Right cardiac atrium (tissue), 5 donors: Measurements from ENCODE around the gene PLCH2. TPM values are rescaled to one million over a fixed set of nuclear protein-coding genes. Genes with fewer than 3 reads are reported as not detected.

Experiments used
- ATAC-seq, 2 donors: fragments of 200-7000 bp; cut with Tn5 transposase; one replicate each; pipeline versions ENCODE4 v1.8.0 to v1.9.1; 2020; ENCODE audit warnings: moderate library complexity in 2 of 2, mild to moderate bottlenecking in 1 of 2
- DNase-seq, 3 donors: peaks; one replicate each; pipeline ENCODE4 v3.0.0-alpha.2; 2020
- H3K27ac ChIP-seq: one replicate; pipeline ENCODE4 v1.5.1; 2013; ENCODE audit warnings: mild to moderate bottlenecking, low read length, control low read depth, moderate library complexity
- H3K27me3 ChIP-seq: one replicate; pipeline ENCODE4 v1.6.1; 2013; ENCODE audit not compliant: control insufficient read depth, insufficient read depth
- H3K4me1 ChIP-seq: one replicate; pipeline ENCODE4 v1.6.1; 2013; ENCODE audit warnings: low read length; ENCODE audit not compliant: control insufficient read depth, insufficient read depth
- H3K4me3 ChIP-seq: one replicate; pipeline ENCODE4 v1.5.1; 2013; ENCODE audit warnings: low read length, control low read depth
- H3K9me3 ChIP-seq: one replicate; pipeline ENCODE4 v1.6.1; 2013; ENCODE audit warnings: low read length; ENCODE audit not compliant: control insufficient read depth
- WGBS: extraction: QIAGEN DNeasy Blood & Tissue Kit; methylation state at CpG from one replicate; pipeline ENCODE4 v1.1.7; 2013; 5-methylcytosine and 5-hydroxymethylcytosine counted together
- intact Hi-C, 4 donors: fragments of 100-400 bp; cut with DNase I; formaldehyde crosslinking; loops; one replicate each; pipeline versions ENCODE4 v1.11.0 to v1.14.0; 2022 to 2023
- polyA plus RNA-seq: library from polyadenylated mRNA; stranded (reverse); fragments of 200-250 nt; gene quantifications from one replicate; pipeline ENCODE4 v1.2.3, GENCODE V29; 2013
- total RNA-seq, 4 donors: library from RNA; stranded (reverse); fragmentation: NEBNext Ultra II Directional; extraction: Animal tissue kit (Norgen Biotek cat#: 25700); gene quantifications; one replicate each; pipeline ENCODE4 v1.2.1, GENCODE V29; 2021
- donor health status: healthy with polysubstance abuse.
- donor health status: DM: no; HTN: yes; CAD: no.
- donor health status: DM: no; HTN: no; CAD: no.
- donor health status: DM: no; HTN: yes; CAD: no; lungs with severe emphysema.
- donor health status: DM: yes; HTN: yes; CAD: no.

The PLCH2 gene
- total and polyA plus RNA-seq, 5 donors: 0.08 to 0.64 (median 0.12) TPM; not detected in 1

DNA sequence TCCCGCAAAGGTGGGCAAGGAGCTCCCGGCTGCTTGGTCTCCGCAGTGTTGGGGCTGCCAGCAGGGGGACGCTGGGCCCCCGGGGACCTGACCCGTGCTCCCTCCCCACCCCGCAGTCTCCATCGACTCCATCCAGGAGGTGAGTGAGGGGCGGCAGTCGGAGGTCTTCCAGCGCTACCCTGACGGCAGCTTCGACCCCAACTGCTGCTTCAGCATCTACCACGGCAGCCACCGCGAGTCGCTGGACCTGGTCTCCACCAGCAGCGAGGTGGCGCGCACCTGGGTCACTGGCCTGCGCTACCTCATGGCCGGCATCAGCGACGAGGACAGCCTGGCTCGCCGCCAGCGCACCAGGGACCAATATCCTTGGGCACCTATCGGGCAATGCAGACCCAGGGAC is 3.5 kb downstream of the PLCH2 start:
- Histone ChIP-seq H3K27me3 (no peaks in the 10 kb centered on the region), H3K4me3 (no peak overlapping the region), H3K9me3 (no peaks in the 10 kb centered on the region), H3K27ac (no peak overlapping the region), H3K4me1 (no peaks in the 10 kb centered on the region)
- intact Hi-C loops: no loop called here
- DNase-seq (no peak), ATAC-seq (no peak)
- 85% methylated on average over 28 of the region's 28 CpGs for WGBS

DNA sequence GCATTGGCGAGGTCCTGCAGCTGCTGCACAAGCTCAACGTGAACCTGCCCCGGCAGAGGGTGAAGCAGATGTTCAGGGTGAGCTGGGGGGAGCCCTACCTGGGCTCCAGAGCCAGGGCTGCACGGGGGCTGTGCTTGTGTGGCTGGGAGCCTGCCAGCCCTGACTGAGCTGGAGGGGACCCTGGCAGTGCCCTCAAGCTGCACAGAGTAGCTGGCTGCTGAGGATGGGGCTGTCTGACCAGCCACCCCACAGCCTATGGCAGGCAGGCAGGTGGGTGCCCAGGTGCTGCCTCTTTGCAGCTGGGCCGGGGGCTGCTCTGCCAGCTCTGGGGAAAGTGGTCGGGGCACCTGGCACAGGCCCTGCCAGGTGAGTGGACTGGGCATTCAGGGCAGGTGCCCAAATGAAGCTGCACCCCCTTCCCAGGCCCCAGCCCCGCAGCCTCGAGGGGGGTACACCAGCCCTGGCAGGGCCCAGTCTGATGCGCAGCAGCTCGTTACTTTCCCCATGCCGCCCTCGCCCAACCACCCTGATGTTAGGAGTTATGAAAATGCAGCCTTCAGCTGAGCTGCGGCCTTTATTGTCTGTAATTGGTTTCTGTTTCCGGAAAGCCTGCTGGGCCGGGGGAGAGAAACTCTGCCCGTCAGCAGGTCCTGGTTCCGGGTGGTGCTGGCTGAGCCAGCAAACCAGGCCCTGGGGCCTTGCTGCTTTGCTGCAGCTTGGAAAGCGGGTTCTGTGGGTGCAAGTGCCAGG is 4.3 kb downstream of the PLCH2 start:
- Histone ChIP-seq H3K4me3 (no peak overlapping the region), H3K27ac (no peak overlapping the region), H3K4me1 (no peaks in the 10 kb centered on the region), H3K9me3 (no peaks in the 10 kb centered on the region), H3K27me3 (no peaks in the 10 kb centered on the region)
- intact Hi-C loops: no loop called here
- DNase-seq: no peak
- 82% methylated on average over 18 of the region's 18 CpGs for WGBS
- ATAC-seq: no peak

DNA sequence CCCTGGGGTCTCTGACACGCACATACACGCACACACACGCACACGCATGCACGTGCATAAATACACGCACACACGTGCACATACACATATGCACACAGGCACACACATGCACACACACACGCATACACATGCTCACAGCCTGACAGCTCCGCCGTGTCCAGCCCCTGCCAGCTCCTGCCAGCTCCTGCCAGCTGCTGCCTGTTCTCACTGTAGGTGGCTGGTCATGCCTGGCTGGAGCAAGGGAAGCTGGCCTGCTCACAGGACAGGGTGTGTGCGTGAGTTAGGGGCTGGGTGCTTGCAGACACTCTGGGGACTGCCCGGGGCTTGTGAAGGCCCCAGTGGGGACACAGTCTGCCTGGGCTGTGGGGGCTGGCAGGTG is 4.9 kb downstream of the PLCH2 start:
- WGBS: 87% methylated on average over 12 of the region's 12 CpGs
- Histone ChIP-seq H3K27ac (no peak overlapping the region), H3K4me3 (no peak overlapping the region), H3K9me3 (no peaks in the 10 kb centered on the region), H3K4me1 (no peaks in the 10 kb centered on the region), H3K27me3 (no peaks in the 10 kb centered on the region)
- intact Hi-C loops: no loop called here
- DNase-seq (no peak), ATAC-seq (no peak)

DNA sequence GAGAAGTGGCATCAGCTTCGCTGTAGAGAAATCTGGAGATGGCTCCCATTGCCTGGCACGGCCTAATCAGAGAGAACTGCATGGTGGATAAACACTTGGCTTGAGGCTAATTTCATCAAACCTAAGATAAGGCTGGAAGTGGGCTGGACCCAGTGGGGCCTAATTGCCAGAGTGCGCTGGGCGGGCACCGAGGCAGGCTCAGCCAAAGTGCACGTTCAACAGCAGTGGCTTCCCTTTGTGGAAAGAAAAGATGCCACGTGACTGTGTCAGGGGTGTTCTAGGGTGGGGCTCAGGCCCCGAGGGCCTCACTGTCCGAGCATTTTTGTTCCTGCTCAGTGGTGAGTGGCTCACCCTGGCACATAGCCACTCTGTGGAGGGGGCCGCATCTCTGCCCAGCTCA is 5.8 kb downstream of the PLCH2 start:
- H3K4me3 ChIP-seq: no peak overlapping the region
- intact Hi-C loops: no loop called here
- no peaks in the 10 kb centered on the region for H3K27me3 ChIP-seq
- DNase-seq (no peak), ATAC-seq (no peak)
- no peaks in the 10 kb centered on the region for H3K9me3 ChIP-seq
- no peak overlapping the region for H3K27ac ChIP-seq
- no peaks in the 10 kb centered on the region for H3K4me1 ChIP-seq
- 60% methylated on average over 10 of the region's 10 CpGs for WGBS

DNA sequence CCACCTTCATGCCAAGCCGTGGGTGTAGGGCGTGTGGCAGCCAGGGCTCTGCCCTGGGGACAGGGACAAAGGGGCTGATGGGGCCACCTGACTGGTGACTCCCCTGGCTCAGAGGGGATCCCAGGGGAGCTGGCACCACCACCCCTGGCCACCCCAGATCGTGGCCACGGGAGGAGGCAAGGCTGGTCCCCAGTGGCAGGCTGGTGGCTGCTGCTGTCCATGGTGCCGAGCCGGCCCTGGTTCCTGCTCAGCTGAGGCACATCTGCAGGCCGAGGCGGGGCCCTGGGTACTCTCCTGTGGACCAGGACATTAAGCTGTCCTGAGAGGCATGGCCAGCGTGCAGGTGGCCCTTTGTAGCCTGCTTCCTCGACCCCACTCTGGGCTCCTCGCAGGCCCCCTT is 6.5 kb downstream of the PLCH2 start:
- Histone ChIP-seq H3K4me1 (no peaks in the 10 kb centered on the region), H3K27ac (no peak overlapping the region), H3K27me3 (no peaks in the 10 kb centered on the region), H3K9me3 (no peaks in the 10 kb centered on the region), H3K4me3 (no peak overlapping the region)
- 78% methylated on average over 11 of the region's 11 CpGs for WGBS
- ATAC-seq (no peak), DNase-seq (no peak)
- intact Hi-C loops: no loop called here

DNA sequence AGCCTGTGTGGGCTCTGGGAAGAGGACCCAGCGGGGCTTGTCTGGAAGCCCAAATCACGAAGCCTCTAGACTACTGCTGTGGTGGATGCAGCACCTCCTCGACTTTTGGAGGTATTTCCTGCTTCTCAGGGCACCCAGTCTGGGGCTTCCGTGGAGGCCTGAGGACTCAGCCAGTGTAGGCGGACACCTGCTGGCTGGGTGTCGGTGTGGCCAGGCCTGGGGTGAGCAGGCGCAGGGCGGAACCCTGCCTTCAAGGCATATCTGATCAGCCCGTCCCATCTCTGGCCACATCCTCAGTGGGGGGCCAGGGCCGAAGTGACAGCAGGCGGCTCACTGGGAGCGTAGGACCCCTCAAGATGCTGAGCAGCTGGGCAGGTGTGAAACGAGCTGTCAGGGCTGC is 6.9 kb downstream of the PLCH2 start:
- Histone ChIP-seq H3K4me3 (no peak overlapping the region), H3K27me3 (no peaks in the 10 kb centered on the region), H3K4me1 (no peaks in the 10 kb centered on the region), H3K27ac (no peak overlapping the region), H3K9me3 (no peaks in the 10 kb centered on the region)
- DNase-seq: no peak
- no peak for ATAC-seq
- 77% methylated on average over 13 of the region's 13 CpGs for WGBS
- intact Hi-C loops: no loop called here

DNA sequence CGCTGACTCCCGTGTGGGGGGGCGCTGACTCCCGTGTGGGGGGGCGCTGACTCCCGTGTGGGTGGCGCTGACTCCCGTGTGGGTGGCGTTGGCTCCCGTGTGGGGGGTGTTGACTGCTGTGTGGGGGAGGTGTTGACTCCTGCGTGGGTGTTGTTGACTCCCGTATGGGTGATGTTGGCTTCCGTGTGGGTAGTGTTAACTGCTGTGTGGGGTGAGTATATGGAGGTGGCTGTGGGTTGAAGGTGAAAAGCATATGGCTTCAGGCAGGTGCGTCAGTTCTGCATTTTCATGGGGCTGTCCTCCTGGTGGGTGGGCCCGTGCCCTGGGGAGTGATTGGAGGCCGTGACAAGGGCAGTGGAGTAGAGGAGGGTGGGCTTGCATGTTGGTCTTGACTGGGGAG is 7.9 kb downstream of the PLCH2 start:
- Histone ChIP-seq H3K27me3 (no peaks in the 10 kb centered on the region), H3K27ac (no peak overlapping the region), H3K4me3 (no peak overlapping the region), H3K9me3 (no peaks in the 10 kb centered on the region), H3K4me1 (no peaks in the 10 kb centered on the region)
- 77% methylated on average over 16 of the region's 16 CpGs for WGBS
- DNase-seq (no peak), ATAC-seq (no peak)
- intact Hi-C loops: no loop called here

DNA sequence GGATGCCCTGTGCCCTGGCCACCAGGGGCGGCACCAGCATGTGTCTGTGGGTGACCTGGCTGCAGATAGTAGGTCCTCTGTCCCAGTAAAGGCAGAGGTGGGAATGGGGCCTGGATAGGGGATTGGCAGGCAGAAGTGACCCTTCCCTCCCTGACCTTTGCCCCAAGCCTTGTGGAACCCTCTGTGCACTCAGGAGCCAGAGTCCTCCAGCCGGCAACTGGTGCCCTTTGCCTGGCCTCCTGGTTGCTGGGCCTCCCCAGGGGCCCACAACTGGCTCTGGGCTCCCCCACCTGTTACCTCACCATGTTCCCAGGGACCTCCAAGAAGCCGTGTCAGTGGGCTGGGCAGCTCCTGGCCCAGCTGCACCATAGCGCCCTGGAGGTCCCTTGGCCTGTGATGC is 10.0 kb downstream of the PLCH2 start:
- Histone ChIP-seq H3K27me3 (no peaks in the 10 kb centered on the region), H3K9me3 (no peaks in the 10 kb centered on the region), H3K4me1 (no peaks in the 10 kb centered on the region), H3K27ac (no peak overlapping the region), H3K4me3 (no peak overlapping the region)
- no peak for DNase-seq
- intact Hi-C loops: no loop called here
- no peak for ATAC-seq
- WGBS: 89% methylated on average over 4 of the region's 4 CpGs

DNA sequence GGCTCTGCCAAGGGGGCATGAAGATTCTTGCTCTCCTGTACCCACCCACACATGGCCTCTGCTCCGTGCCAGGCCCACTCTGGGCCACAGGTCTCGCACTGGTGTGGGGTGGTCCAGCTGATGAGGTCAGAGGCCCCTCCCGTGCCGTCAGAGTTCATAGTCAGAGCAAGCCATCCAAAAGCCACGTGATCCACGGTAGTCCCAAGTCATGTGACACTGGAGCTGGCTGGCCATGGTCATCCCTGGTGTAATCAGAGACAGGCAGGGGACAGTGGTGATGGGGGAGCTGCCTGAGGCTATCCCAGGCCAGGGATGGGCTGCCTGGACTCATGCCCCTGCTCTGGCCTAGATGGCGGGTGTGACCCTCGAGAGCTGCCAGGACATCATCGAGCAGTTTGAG is 10.5 kb downstream of the PLCH2 start:
- no peaks in the 10 kb centered on the region for H3K27me3 ChIP-seq
- intact Hi-C loops: no loop called here
- H3K27ac ChIP-seq: no peak overlapping the region
- ATAC-seq (no peak), DNase-seq (no peak)
- WGBS: 86% methylated on average over 9 of the region's 9 CpGs
- no peak overlapping the region for H3K4me3 ChIP-seq
- H3K4me1 ChIP-seq: no peaks in the 10 kb centered on the region
- no peaks in the 10 kb centered on the region for H3K9me3 ChIP-seq

DNA sequence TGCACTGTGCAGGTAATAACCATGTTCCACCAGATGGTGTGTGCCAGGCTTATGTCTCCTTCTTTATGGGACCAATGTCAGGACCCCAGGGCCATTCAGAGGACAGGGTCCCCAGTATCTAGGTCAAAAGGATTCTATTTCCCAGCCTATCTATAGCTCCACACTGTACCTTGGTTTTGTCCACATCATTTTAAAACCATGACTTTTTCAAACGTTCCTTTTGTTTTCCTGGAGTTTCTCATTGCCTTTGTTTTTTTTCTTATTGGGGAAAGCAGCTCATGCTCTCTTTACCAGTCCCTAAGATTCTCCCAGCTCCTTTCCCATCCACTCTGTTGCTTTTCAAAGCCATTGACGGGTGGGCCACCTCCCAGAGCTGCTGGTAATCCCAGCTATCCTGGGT is 12.6 kb downstream of the PLCH2 start:
- Histone ChIP-seq H3K9me3 (no peaks in the 10 kb centered on the region), H3K4me3 (no peak overlapping the region), H3K4me1 (no peaks in the 10 kb centered on the region), H3K27me3 (no peaks in the 10 kb centered on the region), H3K27ac (no peak overlapping the region)
- DNase-seq (no peak), ATAC-seq (no peak)
- 81% methylated on average over 2 of the region's 2 CpGs for WGBS
- intact Hi-C loops: no loop called here

DNA sequence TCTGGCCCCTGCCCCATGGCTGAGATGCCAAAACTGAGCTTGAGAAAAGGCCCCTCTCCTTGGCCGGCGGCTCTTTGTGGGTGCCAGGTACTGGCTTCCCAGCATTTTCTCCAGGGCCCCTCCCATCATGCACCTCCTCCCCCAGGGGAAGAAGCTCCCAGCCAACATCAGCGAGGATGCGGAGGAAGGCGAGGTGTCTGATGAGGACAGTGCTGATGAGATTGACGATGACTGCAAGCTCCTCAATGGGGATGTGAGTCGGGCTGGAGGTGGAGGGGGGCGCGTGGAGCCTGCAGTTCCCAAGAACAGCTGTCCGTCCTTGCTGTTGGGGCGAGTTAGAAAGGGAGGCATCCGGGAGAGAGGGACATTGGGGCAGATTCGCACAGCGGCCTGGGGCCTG is 13.5 kb downstream of the PLCH2 start:
- H3K27ac ChIP-seq: no peak overlapping the region
- no peaks in the 10 kb centered on the region for H3K9me3 ChIP-seq
- H3K4me1 ChIP-seq: no peaks in the 10 kb centered on the region
- H3K4me3 ChIP-seq: no peak overlapping the region
- ATAC-seq: no peak
- intact Hi-C loops: no loop called here
- DNase-seq: no peak
- WGBS: 85% methylated on average over 14 of the region's 14 CpGs
- no peaks in the 10 kb centered on the region for H3K27me3 ChIP-seq

DNA sequence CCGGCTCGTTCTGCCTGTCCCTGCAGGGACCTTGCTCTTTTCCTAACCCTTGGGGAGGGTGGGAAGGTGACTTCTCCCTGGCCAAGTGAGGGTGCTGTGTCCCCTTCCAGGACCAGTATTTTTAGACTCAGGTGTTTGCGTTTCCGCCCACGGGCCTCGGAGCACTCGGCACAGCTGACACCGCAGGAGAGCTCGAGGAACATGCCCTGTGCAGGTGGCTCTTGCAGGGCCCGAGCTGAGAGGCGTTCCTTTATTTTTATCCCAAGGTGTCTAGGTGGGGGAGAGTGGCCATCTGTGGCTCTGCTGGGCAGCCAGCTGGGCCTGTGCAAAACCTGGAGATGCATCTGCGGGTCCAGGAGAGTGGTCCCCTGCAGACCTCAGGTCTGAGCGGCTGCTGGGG is 16.0 kb downstream of the PLCH2 start:
- no peak overlapping the region for H3K27ac ChIP-seq
- no peaks in the 10 kb centered on the region for H3K27me3 ChIP-seq
- H3K9me3 ChIP-seq: no peaks in the 10 kb centered on the region
- 61% methylated on average over 13 of the region's 13 CpGs for WGBS
- no peak for ATAC-seq
- DNase-seq: no peak
- no peaks in the 10 kb centered on the region for H3K4me1 ChIP-seq
- intact Hi-C loops: no loop called here
- no peak overlapping the region for H3K4me3 ChIP-seq
